Left cardiac atrium (tissue), 4 donors: ENCODE measurements around the gene MRPS35. TPM values are rescaled to one million over a fixed set of nuclear protein-coding genes. Genes with fewer than 3 reads are reported as not detected.
"Not testable (repeated sequence)": the region's sequence is repeated elsewhere in the genome, so short reads cannot be mapped to it uniquely, and the experiment has no call there.

Source experiments
- ATAC-seq, 2 donors: fragments of 200-7000 bp; cut with Tn5 transposase; one replicate each; pipeline ENCODE4 v1.9.1; 2020; ENCODE audit warnings: mild to moderate bottlenecking in 2 of 2, moderate library complexity in 2 of 2
- DNase-seq: peaks from one replicate; pipeline ENCODE4 v3.0.0-alpha.2; 2020
- intact Hi-C, 2 donors: fragments of 100-400 bp; cut with DNase I; formaldehyde crosslinking; loops; one replicate each; pipeline versions ENCODE4 v1.14.1 to v1.15.1; 2022 to 2023
- total RNA-seq, 2 donors: library from RNA; stranded (reverse); fragmentation: NEBNext Ultra II Directional; extraction: Animal tissue kit (Norgen Biotek cat#: 25700); gene quantifications; one replicate each; pipeline ENCODE4 v1.2.1, GENCODE V29; 2021
- donor health status: DM: no; HTN: yes; CAD: no.
- donor health status: DM: no; HTN: yes; CAD: no; lungs with severe emphysema.
- donor health status: DM: yes; HTN: yes; CAD: no.
- donor health status: Dilated cardiomyopathy.

Gene MRPS35
- total RNA-seq, 2 donors from 2014 or later, result 40.6 to 44.6 TPM

GRCh38 chr12:27703720-27704452 lies 6.7 kb upstream of the MRPS35 start:
- DNase-seq, result peak; percentile 58
- intact Hi-C loops, result no loop called here
- ATAC-seq, result peak; percentile 86 to 89

GRCh38 chr12:27705263-27705662 lies 5.4 kb upstream of the MRPS35 start:
- intact Hi-C loops, result no loop called here
- DNase-seq, result no peak
- ATAC-seq, result no peak

GRCh38 chr12:27707216-27707615 lies 3.4 kb upstream of the MRPS35 start:
- DNase-seq (no peak), ATAC-seq (no peak)
- intact Hi-C loops, result no loop called here

GRCh38 chr12:27709212-27709931 lies 1.3 kb upstream of the MRPS35 start:
- intact Hi-C loops, result no loop called here
- ATAC-seq (no peak), DNase-seq (no peak)

- ATAC-seq (peak; percentile 48 to 60), DNase-seq (no peak)
- intact Hi-C loops, result no loop called here
Measured at GRCh38 chr12:27709932-27710591, 570 bp upstream of the MRPS35 start.

- no peak for DNase-seq
- intact Hi-C loops, result no loop called here
- ATAC-seq, result no peak
Measured at GRCh38 chr12:27711317-27711682, 668 bp downstream of the MRPS35 start.

- DNase-seq (no peak), ATAC-seq (no peak)
- intact Hi-C loops, result no loop called here
Measured at GRCh38 chr12:27711967-27712366, 1.3 kb downstream of the MRPS35 start.

GRCh38 chr12:27723212-27723611 lies 12.6 kb downstream of the MRPS35 start:
- DNase-seq, result no peak
- intact Hi-C loops, result no loop called here
- ATAC-seq, result no peak

GRCh38 chr12:27730097-27730588 lies 19.5 kb downstream of the MRPS35 start:
- DNase-seq, result no peak
- no peak for ATAC-seq
- intact Hi-C loops, result loop anchor here (5.0 to 10.0 kb wide), 2 partner anchors 92 to 205 kb away; no protein-coding TSS in a partner anchor

GRCh38 chr12:27732281-27732680 lies 21.6 kb downstream of the MRPS35 start:
- no peak for DNase-seq
- intact Hi-C loops, result loop anchor here (2.0 to 10.0 kb wide), 3 partner anchors 90 to 209 kb away; no protein-coding TSS in a partner anchor
- peak in 1 of 2 donors; percentile 30 for ATAC-seq

- intact Hi-C loops, result loop anchor here (2.0 to 10.0 kb wide), 3 partner anchors 89 to 208 kb away; no protein-coding TSS in a partner anchor
- DNase-seq, result no peak
- peak; percentile 47 to 58 for ATAC-seq
Measured at GRCh38 chr12:27733052-27733656, 22.5 kb downstream of the MRPS35 start.

GRCh38 chr12:27733791-27734190 lies 23.2 kb downstream of the MRPS35 start:
- DNase-seq, result no peak
- intact Hi-C loops, result loop anchor here (2.0 to 10.0 kb wide), 3 partner anchors 89 to 207 kb away; no protein-coding TSS in a partner anchor
- no peak for ATAC-seq

- not testable (repeated sequence) for ATAC-seq, DNase-seq
- intact Hi-C loops, result loop anchor here (5.0 to 10.0 kb wide), 2 partner anchors 88 to 200 kb away; no protein-coding TSS in a partner anchor
Measured at GRCh38 chr12:27734321-27734720, 23.7 kb downstream of the MRPS35 start.

GRCh38 chr12:27743601-27744000 lies 33.0 kb downstream of the MRPS35 start:
- ATAC-seq (no peak), DNase-seq (no peak)
- intact Hi-C loops, result no loop called here

GRCh38 chr12:27745734-27746133 lies 35.1 kb downstream of the MRPS35 start:
- ATAC-seq, DNase-seq, intact Hi-C loops: not testable (repeated sequence)

- peak in 1 of 2 donors; percentile 86 for ATAC-seq
- intact Hi-C loops, result no loop called here
- DNase-seq, result no peak
Measured at GRCh38 chr12:27747111-27747820, 36.6 kb downstream of the MRPS35 start.

GRCh38 chr12:27751386-27752047 lies 40.9 kb downstream of the MRPS35 start:
- DNase-seq (no peak), ATAC-seq (no peak)
- intact Hi-C loops, result no loop called here

GRCh38 chr12:27754795-27755194 lies 44.2 kb downstream of the MRPS35 start:
- intact Hi-C loops, result no loop called here
- DNase-seq (no peak), ATAC-seq (no peak)
